ENCODE results near the gene ANXA6. TPM values are rescaled to one million over a fixed set of nuclear protein-coding genes. Genes with fewer than 3 reads are reported as not detected.

The ANXA6 gene
- total RNA-seq, 1 experiment from 2014 or later: 98.7 TPM

DNA sequence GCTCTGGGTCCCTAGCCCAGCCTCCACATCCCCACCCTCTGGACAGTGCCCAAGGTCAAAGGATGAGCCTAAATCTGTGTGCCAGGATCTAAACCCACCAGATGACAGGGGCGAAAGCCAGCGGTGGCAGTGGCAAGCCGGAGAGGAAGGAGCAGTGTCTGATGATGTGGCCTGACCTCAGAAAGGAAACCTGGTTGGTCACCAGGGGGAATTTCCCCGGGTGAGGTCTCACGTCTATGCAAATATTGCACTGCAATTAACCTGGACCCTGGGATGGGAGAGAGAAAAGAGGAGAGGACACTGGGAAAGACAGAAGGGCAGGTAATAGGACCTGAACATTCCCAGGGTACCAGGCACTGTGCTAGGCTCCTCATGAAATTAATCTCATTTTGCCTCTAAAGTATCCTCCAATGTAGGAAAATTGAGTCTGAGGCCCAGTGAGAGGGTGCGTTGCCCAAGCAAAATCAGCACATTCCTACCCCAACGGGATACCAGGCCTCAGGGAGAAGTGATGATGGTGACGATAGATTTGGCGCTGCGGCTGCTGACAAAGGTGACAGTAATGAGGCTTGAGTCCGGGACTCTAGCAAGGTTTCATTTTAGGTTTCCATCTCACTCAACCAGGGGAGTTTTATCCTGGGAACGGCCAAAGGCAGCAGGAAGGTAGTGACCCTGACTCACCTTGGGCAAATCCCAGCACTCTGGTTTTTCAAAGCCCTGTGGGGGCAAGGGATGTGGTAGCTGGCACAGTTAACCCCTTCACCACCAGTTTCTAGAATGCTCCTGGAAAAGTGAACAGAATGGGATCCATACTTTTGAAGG is 63.3 kb downstream of the ANXA6 start:
- no peak overlapping the region for H3K9ac ChIP-seq (ENCODE audit: extremely low read depth, insufficient read length, low read length)
- H2BK20ac ChIP-seq (ENCODE audit: low read depth, low read length, poor library complexity, severe bottlenecking): no peak overlapping the region
- H3K4me2 ChIP-seq (ENCODE audit: insufficient read depth, insufficient read length, low read length): no peak overlapping the region
- H4K5ac ChIP-seq (ENCODE audit: insufficient read length, low read depth, low read length): no peak overlapping the region
- no peak overlapping the region for H2AFZ ChIP-seq (ENCODE audit: low read length)
- WGBS (ENCODE audit: extremely low coverage, insufficient read length, low lambda C conversion rate): no CpG with 5 or more reads among the region's 12 CpGs
- H2BK5ac ChIP-seq (ENCODE audit: insufficient read length, low read length): no peak overlapping the region
- H3K27ac Mint-ChIP-seq: peak overlapping the region in 2 of 3 experiments; percentile 30 to 41; a peak in 4 of 7 replicates
- no peak overlapping the region for H3K27ac ChIP-seq (ENCODE audit: insufficient read length, low read depth, low read length)
- H3K4me3 Mint-ChIP-seq: no peak overlapping the region
- H3K23me2 ChIP-seq (ENCODE audit: insufficient read length, low read depth, low read length, poor library complexity, severe bottlenecking): no peaks in the 10 kb centered on the region
- no peak overlapping the region for H4K8ac ChIP-seq (replicated peaks; ENCODE audit: insufficient read length, low read depth, low read length)
- no peaks in the 10 kb centered on the region for H3K79me1 ChIP-seq (ENCODE audit: insufficient read depth, low read depth, low read length, poor library complexity, severe bottlenecking)
- no peaks in the 10 kb centered on the region for H3K9me3 Mint-ChIP-seq
- no peak overlapping the region for H3K23ac ChIP-seq (ENCODE audit: insufficient read length, low read depth, low read length)
- H2AK5ac ChIP-seq (ENCODE audit: insufficient read length, low read length): no peak overlapping the region
- no peak overlapping the region for H2BK15ac ChIP-seq (ENCODE audit: low read depth, low read length)
- H3K9me3 ChIP-seq (ENCODE audit: control insufficient read depth, low read depth, low read length): no peaks in the 10 kb centered on the region
- no peaks in the 10 kb centered on the region for H3K79me2 ChIP-seq (ENCODE audit: insufficient read depth, low read length)
- no peaks in the 10 kb centered on the region; the same call in 1 of the 2 replicates for H3K27me3 Mint-ChIP-seq (ENCODE audit: low read depth)
- H3K14ac ChIP-seq (ENCODE audit: insufficient read depth, low read length): no peak overlapping the region
- H3K4ac ChIP-seq (ENCODE audit: low read depth, low read length): no peak overlapping the region
- no peak overlapping the region for H2BK120ac ChIP-seq (ENCODE audit: low read depth, low read length, poor library complexity, severe bottlenecking)
- no peak overlapping the region for H4K91ac ChIP-seq (ENCODE audit: insufficient read length, low read depth, low read length)
- H3K4me1 ChIP-seq (ENCODE audit: insufficient read depth, low read length): peaks cover 2% of the 10 kb centered on the region; the same call in 1 of the 2 replicates
- peaks cover 32 to 35% of the 10 kb centered on the region in 2 experiments for H3K4me1 Mint-ChIP-seq
- H2BK12ac ChIP-seq (ENCODE audit: insufficient read length, low read depth, low read length): no peak overlapping the region
- no peaks in the 10 kb centered on the region for H3K36me3 Mint-ChIP-seq (ENCODE audit: insufficient read depth in 1 of 3, low read depth in 3 of 3)
- no peak overlapping the region for H3T11ph ChIP-seq (ENCODE audit: low read length)
- no peak overlapping the region for H3K18ac ChIP-seq (ENCODE audit: insufficient read length, low read depth, low read length)
- H4K20me1 ChIP-seq (ENCODE audit: control insufficient read depth, insufficient read depth, insufficient read length): no peaks in the 10 kb centered on the region
- H3K56ac ChIP-seq (ENCODE audit: insufficient read length, low read depth, low read length): no peak overlapping the region
- no peaks in the 10 kb centered on the region for H3K27me3 ChIP-seq (ENCODE audit: insufficient read depth, low read length)
- no peak for DNase-seq
- TF ChIP-seq, protein P1, sequence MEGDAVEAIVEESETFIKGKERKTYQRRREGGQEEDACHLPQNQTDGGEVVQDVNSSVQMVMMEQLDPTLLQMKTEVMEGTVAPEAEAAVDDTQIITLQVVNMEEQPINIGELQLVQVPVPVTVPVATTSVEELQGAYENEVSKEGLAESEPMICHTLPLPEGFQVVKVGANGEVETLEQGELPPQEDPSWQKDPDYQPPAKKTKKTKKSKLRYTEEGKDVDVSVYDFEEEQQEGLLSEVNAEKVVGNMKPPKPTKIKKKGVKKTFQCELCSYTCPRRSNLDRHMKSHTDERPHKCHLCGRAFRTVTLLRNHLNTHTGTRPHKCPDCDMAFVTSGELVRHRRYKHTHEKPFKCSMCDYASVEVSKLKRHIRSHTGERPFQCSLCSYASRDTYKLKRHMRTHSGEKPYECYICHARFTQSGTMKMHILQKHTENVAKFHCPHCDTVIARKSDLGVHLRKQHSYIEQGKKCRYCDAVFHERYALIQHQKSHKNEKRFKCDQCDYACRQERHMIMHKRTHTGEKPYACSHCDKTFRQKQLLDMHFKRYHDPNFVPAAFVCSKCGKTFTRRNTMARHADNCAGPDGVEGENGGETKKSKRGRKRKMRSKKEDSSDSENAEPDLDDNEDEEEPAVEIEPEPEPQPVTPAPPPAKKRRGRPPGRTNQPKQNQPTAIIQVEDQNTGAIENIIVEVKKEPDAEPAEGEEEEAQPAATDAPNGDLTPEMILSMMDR (conservative IDR thresholded peaks at IDR 0.05): no peak
